ENCODE results near the gene PABPN1L. TPM values are rescaled to one million over a fixed set of nuclear protein-coding genes. Genes with fewer than 3 reads are reported as not detected.

Gene PABPN1L
- total and polyA plus RNA-seq, 2 of the 13 experiments (the other 11 are each of a cell fraction or from before 2014, with no cell fraction given), result not detected

- TF ChIP-seq HNRNPLL (IDR thresholded peaks at IDR 0.05; ENCODE audit: low read depth, low read length, poor library complexity, severe bottlenecking) (peak; percentile 5), FOXJ3 (CRISPR knock-in tag; IDR thresholded peaks at IDR 0.05; ENCODE audit: borderline replicate concordance) (no peak), SIX1 (CRISPR knock-in tag; IDR thresholded peaks at IDR 0.05; ENCODE audit: borderline replicate concordance) (no peak), PRMT3 (CRISPR knock-in tag; IDR thresholded peaks at IDR 0.05; ENCODE audit: borderline replicate concordance, low read depth) (no peak), ZSCAN12 (CRISPR knock-in tag; IDR thresholded peaks at IDR 0.05) (no peak), CHD4 (IDR thresholded peaks at IDR 0.05; ENCODE audit: borderline replicate concordance, low read length) (no peak), ZNF451 (CRISPR knock-in tag; IDR thresholded peaks at IDR 0.05) (no peak), MAX (IDR thresholded peaks at IDR 0.05) (no peak), ZNF253 (CRISPR knock-in tag; IDR thresholded peaks at IDR 0.05; ENCODE audit: borderline replicate concordance) (no peak), GABPA (IDR thresholded peaks at IDR 0.05; ENCODE audit: low read depth, low read length) (no peak), GABPA (CRISPR knock-in tag; IDR thresholded peaks at IDR 0.05; ENCODE audit: low read depth) (no peak), KLF9 (CRISPR knock-in tag; IDR thresholded peaks at IDR 0.05; ENCODE audit: low read depth) (no peak), ZNF574 (CRISPR knock-in tag; IDR thresholded peaks at IDR 0.05) (peak; percentile 19; the same call in 1 of the 2 replicates), ZNF790 (CRISPR knock-in tag; IDR thresholded peaks at IDR 0.05; ENCODE audit: borderline replicate concordance) (no peak), FOXM1 (CRISPR knock-in tag; IDR thresholded peaks at IDR 0.05) (0 out of 2 replicates have a peak, but pooled peaks have one; percentile 36), E2F2 (CRISPR knock-in tag; IDR thresholded peaks at IDR 0.05; ENCODE audit: borderline replicate concordance) (0 out of 2 replicates have a peak, but pooled peaks have one; percentile 49), ZFP37 (CRISPR knock-in tag; IDR thresholded peaks at IDR 0.05; ENCODE audit: borderline replicate concordance) (no peak), ZNF557 (CRISPR knock-in tag; IDR thresholded peaks at IDR 0.05) (no peak), DNMT3B (CRISPR knock-in tag; conservative IDR thresholded peaks at IDR 0.05) (no peak), ZFP36L1 (CRISPR knock-in tag; IDR thresholded peaks at IDR 0.05) (no peak), MTF2 (CRISPR knock-in tag; IDR thresholded peaks at IDR 0.05; ENCODE audit: borderline replicate concordance) (0 out of 2 replicates have a peak, but pooled peaks have one; percentile 11), ZNF292 (CRISPR knock-in tag; IDR thresholded peaks at IDR 0.05; ENCODE audit: borderline replicate concordance, low read depth) (no peak), HIC2 (CRISPR knock-in tag; IDR thresholded peaks at IDR 0.05; ENCODE audit: low read depth) (peak; percentile 98), ZNF101 (CRISPR knock-in tag; IDR thresholded peaks at IDR 0.05; ENCODE audit: borderline replicate concordance, low read depth) (no peak)
These were observed 14.0 kb upstream of the PABPN1L start (continued) for GRCh38 chr16:88880226-88881006.

All from HepG2 (cell line).